ENCODE data around the gene GGCX. TPM values are rescaled to one million over a fixed set of nuclear protein-coding genes. Genes with fewer than 3 reads are reported as not detected.

The GGCX gene
- total RNA-seq, 1 donor = 43.3 TPM

- no peak for DNase-seq (ENCODE audit: low read depth)
- TF ChIP-seq, protein P1, sequence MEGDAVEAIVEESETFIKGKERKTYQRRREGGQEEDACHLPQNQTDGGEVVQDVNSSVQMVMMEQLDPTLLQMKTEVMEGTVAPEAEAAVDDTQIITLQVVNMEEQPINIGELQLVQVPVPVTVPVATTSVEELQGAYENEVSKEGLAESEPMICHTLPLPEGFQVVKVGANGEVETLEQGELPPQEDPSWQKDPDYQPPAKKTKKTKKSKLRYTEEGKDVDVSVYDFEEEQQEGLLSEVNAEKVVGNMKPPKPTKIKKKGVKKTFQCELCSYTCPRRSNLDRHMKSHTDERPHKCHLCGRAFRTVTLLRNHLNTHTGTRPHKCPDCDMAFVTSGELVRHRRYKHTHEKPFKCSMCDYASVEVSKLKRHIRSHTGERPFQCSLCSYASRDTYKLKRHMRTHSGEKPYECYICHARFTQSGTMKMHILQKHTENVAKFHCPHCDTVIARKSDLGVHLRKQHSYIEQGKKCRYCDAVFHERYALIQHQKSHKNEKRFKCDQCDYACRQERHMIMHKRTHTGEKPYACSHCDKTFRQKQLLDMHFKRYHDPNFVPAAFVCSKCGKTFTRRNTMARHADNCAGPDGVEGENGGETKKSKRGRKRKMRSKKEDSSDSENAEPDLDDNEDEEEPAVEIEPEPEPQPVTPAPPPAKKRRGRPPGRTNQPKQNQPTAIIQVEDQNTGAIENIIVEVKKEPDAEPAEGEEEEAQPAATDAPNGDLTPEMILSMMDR (IDR thresholded peaks at IDR 0.05; ENCODE audit: insufficient read depth, low read length) = no peak
Measured at GRCh38 chr2:85525029-85525428, 36.3 kb downstream of the GGCX start.

DNA sequence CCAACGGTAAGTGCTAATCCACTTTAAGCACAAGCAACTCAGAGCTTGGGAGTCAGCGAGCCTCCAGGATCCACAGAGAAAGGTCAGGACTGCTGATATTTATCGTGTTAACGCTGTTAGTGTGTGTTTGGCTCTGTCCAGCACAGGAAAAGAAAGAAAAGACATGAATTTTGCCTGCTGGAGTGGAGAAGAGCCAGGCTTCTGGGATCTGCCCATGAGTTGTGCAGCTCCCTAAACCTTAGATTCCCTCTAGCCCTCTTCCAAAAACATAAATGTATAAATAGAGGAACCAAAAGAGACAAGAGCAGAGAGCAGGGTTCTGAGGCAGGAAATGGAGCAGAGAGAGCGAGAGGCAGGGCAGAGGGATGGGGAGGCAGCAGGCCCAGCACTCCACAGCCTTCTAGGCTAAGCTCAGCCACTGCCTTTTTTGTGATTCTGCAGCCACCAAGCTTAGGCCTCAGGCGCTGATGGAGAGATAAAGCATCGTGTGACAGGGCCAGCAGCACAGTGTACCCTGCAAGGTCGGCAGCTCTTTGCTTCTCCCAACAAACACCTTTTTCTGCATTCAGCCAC is 36.9 kb downstream of the GGCX start:
- DNase-seq (ENCODE audit: low read depth) = peak; percentile 64

More at GRCh38 chr2:85525029-85525428, 36.3 kb downstream of the GGCX start:
- H3K4me3 ChIP-seq (ENCODE audit: low read depth, low read length) = no peak overlapping the region

DNA sequence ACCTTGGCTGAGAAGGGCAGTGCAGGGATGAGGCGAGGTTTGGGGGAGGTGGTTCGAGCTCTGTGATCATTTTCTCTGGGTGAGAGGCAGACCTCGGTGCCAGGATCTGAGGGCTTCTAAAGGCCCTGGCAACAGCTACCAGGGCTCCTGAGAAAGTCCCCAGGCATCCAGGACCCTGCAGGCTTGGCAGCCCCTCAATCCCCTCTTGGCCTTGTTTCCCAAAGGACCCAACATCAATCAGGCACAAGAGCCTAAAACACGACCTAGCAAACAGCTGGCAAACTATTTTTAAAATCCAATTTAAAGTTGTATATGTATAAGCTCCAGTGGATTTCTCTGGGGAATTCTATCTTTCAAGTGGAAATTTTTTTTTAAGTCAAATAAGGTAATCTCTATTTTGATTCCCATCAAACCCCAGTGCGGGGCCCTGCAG is 37.4 kb downstream of the GGCX start:
- H3K4me3 ChIP-seq (ENCODE audit: low read depth, low read length) = no peak overlapping the region
- TF ChIP-seq, protein P1 (IDR thresholded peaks at IDR 0.05; ENCODE audit: insufficient read depth, low read length) = no peak
- DNase-seq (ENCODE audit: low read depth) = no peak

More for the DNA sequence above, 36.9 kb downstream of the GGCX start:
- TF ChIP-seq, protein P1 (IDR thresholded peaks at IDR 0.05; ENCODE audit: insufficient read depth, low read length) = no peak
- no peak overlapping the region for H3K4me3 ChIP-seq (ENCODE audit: low read depth, low read length)

DNA sequence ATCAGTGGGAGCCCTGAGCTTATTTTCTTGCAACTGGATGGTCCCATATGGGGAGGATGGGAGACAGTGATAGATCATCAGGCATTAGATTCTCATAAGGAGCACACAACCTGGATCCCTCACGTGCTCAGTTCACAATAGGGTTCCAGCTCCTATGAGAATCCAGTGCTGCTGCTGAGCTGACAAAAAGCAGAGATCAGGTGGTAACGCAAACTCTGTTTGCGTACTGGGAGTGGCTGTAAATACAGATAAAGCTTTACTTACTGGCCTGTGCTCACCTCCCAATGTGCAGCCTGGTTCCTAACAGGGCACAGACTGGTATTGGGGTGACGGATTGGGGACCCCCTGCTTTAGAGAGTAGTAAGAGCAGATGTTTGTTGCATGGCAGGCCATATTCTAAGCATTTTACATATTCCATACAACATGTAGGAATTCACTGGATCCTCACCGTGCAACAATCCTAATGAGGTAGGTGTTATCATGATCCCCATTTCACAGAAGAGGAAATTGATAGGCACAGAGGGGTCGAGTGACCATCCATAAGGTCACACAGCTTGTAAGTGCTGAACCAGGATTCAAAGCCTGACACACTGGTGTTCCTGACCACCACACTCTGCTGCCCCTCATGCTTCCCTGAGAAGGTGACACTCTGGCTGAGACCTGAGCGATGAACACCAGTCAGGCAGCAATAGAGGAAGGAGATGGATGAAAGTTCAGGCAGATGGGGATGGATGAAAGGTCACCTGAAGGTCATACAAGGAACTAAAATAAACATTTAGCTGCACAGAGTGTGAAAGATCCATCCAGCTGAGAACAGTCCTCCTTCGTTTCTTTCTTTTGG is 38.0 kb downstream of the GGCX start:
- DNase-seq (ENCODE audit: low read depth) = no peak

DNA sequence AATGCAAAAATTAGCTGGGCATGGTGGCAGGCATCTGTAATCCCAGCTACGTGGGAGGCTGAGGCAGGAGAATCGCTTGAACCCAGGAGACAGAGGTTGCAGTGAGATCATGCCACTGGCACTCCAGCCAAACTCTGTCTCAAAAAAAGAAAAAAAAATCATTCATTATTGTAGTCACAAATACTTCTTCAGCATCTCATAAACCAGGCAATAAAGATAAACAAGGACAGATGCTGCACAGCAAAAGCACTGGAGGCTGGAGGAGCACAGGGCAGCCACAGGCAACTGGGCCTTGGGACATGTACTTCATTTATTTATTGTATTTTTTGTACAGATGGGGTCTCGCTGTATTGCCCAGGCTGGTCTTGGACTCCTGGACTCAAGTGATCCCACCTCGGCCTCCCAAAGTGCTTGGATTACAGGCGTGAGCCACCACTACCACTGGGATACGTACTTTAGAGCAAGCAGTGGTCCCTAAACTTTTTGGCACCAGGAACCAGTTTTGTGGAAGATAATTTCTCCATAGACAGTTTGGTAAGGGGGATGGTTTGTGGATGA is 39.1 kb downstream of the GGCX start:
- TF ChIP-seq, protein P1 (IDR thresholded peaks at IDR 0.05; ENCODE audit: insufficient read depth, low read length) = no peak

More for the DNA sequence above, 38.0 kb downstream of the GGCX start:
- TF ChIP-seq, protein P1 (IDR thresholded peaks at IDR 0.05; ENCODE audit: insufficient read depth, low read length) = no peak
- no peak overlapping the region for H3K4me3 ChIP-seq (ENCODE audit: low read depth, low read length)

GRCh38 chr2:85516653-85517389 is 44.5 kb downstream of the GGCX start:
- no peak overlapping the region for H3K4me3 ChIP-seq (ENCODE audit: low read depth, low read length)
- TF ChIP-seq, protein P1 (IDR thresholded peaks at IDR 0.05; ENCODE audit: insufficient read depth, low read length) = no peak
- DNase-seq (ENCODE audit: low read depth) = no peak

More for the DNA sequence above, 39.1 kb downstream of the GGCX start:
- no peak for DNase-seq (ENCODE audit: low read depth)
- no peak overlapping the region for H3K4me3 ChIP-seq (ENCODE audit: low read depth, low read length)
